ENCODE measurements around the gene PPP1R9A.

The PPP1R9A gene

GRCh38 chr7:94907026-94907810 is at the start of gene PPP1R9A:
TSS of gene PPP1R9A (plus strand) at chr7:94907594. CDS start at chr7:94910114, 2,520 bp downstream.
- DNase-seq: peak; percentile 57

- DNase-seq: no peak
Measured at GRCh38 chr7:94871132-94871531, 36.3 kb upstream of the PPP1R9A start.

- no peak for DNase-seq
Measured at GRCh38 chr7:94873239-94873638, 34.2 kb upstream of the PPP1R9A start.

GRCh38 chr7:94874036-94874785 is 33.2 kb upstream of the PPP1R9A start:
- no peak for DNase-seq

GRCh38 chr7:94875201-94875600 is 32.2 kb upstream of the PPP1R9A start:
- DNase-seq: no peak

GRCh38 chr7:94877731-94878670 is 29.4 kb upstream of the PPP1R9A start:
- DNase-seq: no peak

GRCh38 chr7:94882891-94883290 is 24.5 kb upstream of the PPP1R9A start:
- DNase-seq: no peak

GRCh38 chr7:94883616-94884015 is 23.8 kb upstream of the PPP1R9A start:
- DNase-seq: no peak

GRCh38 chr7:94888551-94888950 is 18.8 kb upstream of the PPP1R9A start:
- no peak for DNase-seq

- no peak for DNase-seq
Measured at GRCh38 chr7:94888995-94889523, 18.3 kb upstream of the PPP1R9A start.

GRCh38 chr7:94890216-94890615 is 17.2 kb upstream of the PPP1R9A start:
- DNase-seq: no peak

- no peak for DNase-seq
Measured at GRCh38 chr7:94893661-94894060, 13.7 kb upstream of the PPP1R9A start.

- no peak for DNase-seq
Measured at GRCh38 chr7:94897541-94897940, 9.9 kb upstream of the PPP1R9A start.

GRCh38 chr7:94898340-94898739 is 9.1 kb upstream of the PPP1R9A start:
- no peak for DNase-seq

GRCh38 chr7:94901981-94902380 is 5.4 kb upstream of the PPP1R9A start:
- no peak for DNase-seq

- DNase-seq: no peak
Measured at GRCh38 chr7:94903971-94904370, 3.4 kb upstream of the PPP1R9A start.

GRCh38 chr7:94904982-94905381 is 2.4 kb upstream of the PPP1R9A start:
- DNase-seq: no peak

- DNase-seq: peak; percentile 22
Measured at GRCh38 chr7:94906065-94906851, 1.1 kb upstream of the PPP1R9A start.

GRCh38 chr7:94907811-94908322 is 473 bp downstream of the PPP1R9A start:
- peak; percentile 55 for DNase-seq

GRCh38 chr7:94908323-94909178 is 1.2 kb downstream of the PPP1R9A start:
- peak; percentile 71 for DNase-seq

GRCh38 chr7:94909179-94909466 is 1.7 kb downstream of the PPP1R9A start:
- DNase-seq: no peak
